H9 (cell line): ENCODE measurements around the gene CHMP6. TPM values are rescaled to one million over a fixed set of nuclear protein-coding genes. Genes with fewer than 3 reads are reported as not detected.

Experiments
- DNase-seq: peaks from one replicate; pipeline ENCODE4 v3.0.0-alpha.2; 2017
- H2AFZ ChIP-seq: one replicate; pipeline ENCODE4 v1.6.1; 2013; ENCODE audit warnings: mild to moderate bottlenecking, low read length, control low read depth, moderate library complexity
- H2AK5ac ChIP-seq: 2 replicates; pipeline ENCODE4 v1.6.1; 2013; ENCODE audit warnings: low read length, control low read depth, mixed read lengths; ENCODE audit not compliant: insufficient read length
- H2BK120ac ChIP-seq: one replicate; pipeline ENCODE4 v1.6.1; 2013; ENCODE audit warnings: low read depth, mild to moderate bottlenecking, low read length, control low read depth, inconsistent platforms; ENCODE audit not compliant: poor library complexity, severe bottlenecking
- H2BK12ac ChIP-seq: 2 replicates; pipeline ENCODE4 v1.6.1; 2013; ENCODE audit warnings: low read length, control low read depth, mixed read lengths, low read depth; ENCODE audit not compliant: insufficient read length
- H2BK15ac ChIP-seq: 2 replicates; pipeline ENCODE4 v1.6.1; 2013; ENCODE audit warnings: low read depth, low read length, control low read depth
- H2BK20ac ChIP-seq: one replicate; pipeline ENCODE4 v1.6.1; 2013; ENCODE audit warnings: low read depth, mild to moderate bottlenecking, low read length, control low read depth, inconsistent platforms; ENCODE audit not compliant: poor library complexity, severe bottlenecking
- H2BK5ac ChIP-seq: 2 replicates; pipeline ENCODE4 v1.6.1; 2013; ENCODE audit warnings: low read length, control low read depth, mixed read lengths; ENCODE audit not compliant: insufficient read length
- H3K14ac ChIP-seq: 2 replicates; pipeline ENCODE4 v1.6.1; 2013; ENCODE audit warnings: low read length, control low read depth; ENCODE audit not compliant: insufficient read depth
- H3K18ac ChIP-seq: 2 replicates; pipeline ENCODE4 v1.6.1; 2013; ENCODE audit warnings: low read depth, mild to moderate bottlenecking, mixed read lengths, low read length, control low read depth; ENCODE audit not compliant: insufficient read length
- H3K23ac ChIP-seq: 2 replicates; pipeline ENCODE4 v1.6.1; 2013; ENCODE audit warnings: low read length, control low read depth, mixed read lengths, low read depth; ENCODE audit not compliant: insufficient read length
- H3K23me2 ChIP-seq: 2 replicates; pipeline ENCODE4 v1.6.1; 2013; ENCODE audit warnings: low read depth, mild to moderate bottlenecking, mixed read lengths, low read length, control low read depth; ENCODE audit not compliant: insufficient read length, poor library complexity, severe bottlenecking
- H3K27ac ChIP-seq: 2 replicates; pipeline ENCODE4 v1.5.1; 2013; ENCODE audit warnings: low read length, control low read depth, mixed read lengths, low read depth; ENCODE audit not compliant: insufficient read length
- H3K27me3 ChIP-seq: 2 replicates; pipeline ENCODE4 v1.6.1; 2013; ENCODE audit warnings: low read length, control low read depth, inconsistent platforms; ENCODE audit not compliant: insufficient read depth
- H3K4ac ChIP-seq: 2 replicates; pipeline ENCODE4 v1.6.1; 2013; ENCODE audit warnings: low read depth, mild to moderate bottlenecking, control low read depth, inconsistent platforms, low read length, moderate library complexity
- H3K4me1 ChIP-seq: 2 replicates; pipeline ENCODE4 v1.6.1; 2013; ENCODE audit warnings: low read length, control low read depth, inconsistent platforms; ENCODE audit not compliant: insufficient read depth
- H3K4me2 ChIP-seq: 2 replicates; pipeline ENCODE4 v1.6.1; 2013; ENCODE audit warnings: low read length, control low read depth, mixed read lengths; ENCODE audit not compliant: insufficient read length, insufficient read depth
- H3K56ac ChIP-seq: 2 replicates; pipeline ENCODE4 v1.6.1; 2013; ENCODE audit warnings: low read depth, mild to moderate bottlenecking, mixed read lengths, low read length, control low read depth; ENCODE audit not compliant: insufficient read length
- H3K79me1 ChIP-seq: 2 replicates; pipeline ENCODE4 v1.6.1; 2013; ENCODE audit warnings: low read depth, mild to moderate bottlenecking, moderate library complexity, low read length, control low read depth, inconsistent platforms; ENCODE audit not compliant: insufficient read depth, poor library complexity, severe bottlenecking
- H3K79me2 ChIP-seq: 2 replicates; pipeline ENCODE4 v1.6.1; 2013; ENCODE audit warnings: low read length, control low read depth, inconsistent platforms; ENCODE audit not compliant: insufficient read depth
- H3K9ac ChIP-seq: 2 replicates; pipeline ENCODE4 v1.6.1; 2013; ENCODE audit warnings: low read length, control low read depth, mixed read lengths; ENCODE audit not compliant: insufficient read length; ENCODE audit errors: extremely low read depth
- H3K9me3 ChIP-seq: one replicate; pipeline ENCODE4 v1.6.1; 2013; ENCODE audit warnings: low read depth, low read length, inconsistent platforms; ENCODE audit not compliant: control insufficient read depth
- H3T11ph ChIP-seq: one replicate; pipeline ENCODE4 v1.6.1; 2013; ENCODE audit warnings: mild to moderate bottlenecking, low read length, control low read depth, inconsistent platforms
- H4K20me1 ChIP-seq: one replicate; pipeline ENCODE4 v1.6.1; 2013; ENCODE audit not compliant: control insufficient read depth, insufficient read length, insufficient read depth
- H4K5ac ChIP-seq: 2 replicates; pipeline ENCODE4 v1.6.1; 2013; ENCODE audit warnings: low read depth, mild to moderate bottlenecking, mixed read lengths, low read length, control low read depth; ENCODE audit not compliant: insufficient read length
- H4K8ac ChIP-seq: replicated peaks from 2 replicates; pipeline ENCODE4 v1.6.1; 2013; ENCODE audit warnings: low read length, control low read depth, mixed read lengths, low read depth; ENCODE audit not compliant: insufficient read length
- H4K91ac ChIP-seq: 2 replicates; pipeline ENCODE4 v1.6.1; 2013; ENCODE audit warnings: low read depth, mild to moderate bottlenecking, moderate library complexity, mixed read lengths, low read length, control low read depth; ENCODE audit not compliant: insufficient read length
- H3K27ac Mint-ChIP-seq, 3 experiments: 2 replicates in 2 of 3; 3 replicates in 1 of 3; pipeline ENCODE4 v1.8.0; 2020 to 2021; ENCODE audit warnings: mixed read lengths in 3 of 3, mild to moderate bottlenecking in 1 of 3, moderate library complexity in 1 of 3
- H3K27me3 Mint-ChIP-seq: 2 replicates; pipeline ENCODE4 v1.8.0; 2021; ENCODE audit warnings: low read depth, mild to moderate bottlenecking, moderate library complexity, mixed read lengths
- H3K36me3 Mint-ChIP-seq, 3 experiments: 2 replicates in 2 of 3; 3 replicates in 1 of 3; pipeline ENCODE4 v1.8.0; 2020 to 2021; ENCODE audit warnings: low read depth in 3 of 3, mixed read lengths in 3 of 3; ENCODE audit not compliant: insufficient read depth in 1 of 3
- H3K4me1 Mint-ChIP-seq, 2 experiments: 2 replicates each; pipeline ENCODE4 v1.8.0; 2020; ENCODE audit warnings: mixed read lengths in 2 of 2
- H3K4me3 Mint-ChIP-seq, 2 experiments: 2 replicates in 1 of 2; 3 replicates in 1 of 2; pipeline ENCODE4 v1.8.0; 2020 to 2021; ENCODE audit warnings: mild to moderate bottlenecking in 2 of 2, mixed read lengths in 2 of 2, moderate library complexity in 1 of 2
- H3K9me3 Mint-ChIP-seq, 2 experiments: 2 replicates in 1 of 2; 3 replicates in 1 of 2; pipeline ENCODE4 v1.8.0; 2020; ENCODE audit warnings: mild to moderate bottlenecking in 2 of 2, mixed read lengths in 2 of 2, moderate library complexity in 1 of 2
- CTCF ChIP-seq: fragments of 200-600 bp; sonication (generic); conservative IDR thresholded peaks from 3 replicates; pipeline ENCODE4 v1.8.0; 2021; ENCODE audit warnings: antibody characterized with exemption, mild to moderate bottlenecking
- WGBS: extraction: QIAGEN DNeasy Blood & Tissue Kit; methylation state at CpG from one replicate; pipeline ENCODE4 v1.1.7; 2013; ENCODE audit warnings: missing lambda C conversion rate, low lambda C conversion rate, mixed read lengths; ENCODE audit not compliant: insufficient read length; ENCODE audit errors: extremely low coverage; 5-methylcytosine and 5-hydroxymethylcytosine counted together
- total RNA-seq: library from RNA; stranded (reverse); gene quantifications from 2 replicates; pipeline ENCODE4 v1.2.1, GENCODE V29; 2021

Gene CHMP6
- total RNA-seq, 1 experiment from 2014 or later = 23.4 TPM

DNA sequence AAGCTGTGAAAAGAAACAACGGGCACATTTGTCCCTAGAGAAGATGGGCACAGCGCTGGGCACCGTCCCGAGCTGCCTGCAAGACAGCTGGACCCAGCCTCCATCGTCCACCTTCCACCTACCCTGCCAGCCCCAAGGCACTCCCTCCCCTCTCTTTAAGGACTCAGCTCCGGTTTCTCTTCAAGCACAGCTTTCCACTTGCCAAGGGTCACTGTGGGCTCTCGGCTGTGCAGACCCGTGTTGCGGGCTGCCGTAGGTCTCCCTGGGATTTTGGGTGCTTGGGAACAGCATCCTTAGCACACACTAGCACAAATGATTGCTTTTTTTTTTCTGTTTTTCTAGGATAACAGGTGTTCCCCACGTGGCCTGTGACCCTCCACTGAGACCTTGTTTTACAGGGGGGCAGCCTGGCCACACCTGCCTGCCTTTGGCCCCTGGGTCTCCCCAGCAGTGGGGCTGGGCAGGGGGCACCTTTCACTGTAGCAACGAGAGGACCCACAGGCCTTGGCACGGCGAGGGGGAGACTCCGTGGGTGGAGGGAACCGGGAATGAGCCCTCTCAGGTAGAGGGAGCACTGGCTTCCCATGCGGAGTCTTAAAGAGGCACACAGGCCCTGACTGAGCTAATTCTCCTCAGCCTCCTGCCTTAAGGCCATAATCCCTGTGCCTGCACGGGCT, 1.4 kb downstream of the CHMP6 start:
- DNase-seq = no peak
- WGBS = no CpG with 5 or more reads among the region's 18 CpGs
- Mint-ChIP-seq H3K9me3 (no peaks in the 10 kb centered on the region), H3K27me3 (peaks cover 31% of the 10 kb centered on the region), H3K4me1 (peaks cover 8 to 14% of the 10 kb centered on the region in 2 experiments), H3K27ac (no peak overlapping the region), H3K36me3 (peaks cover 5 to 18% (median 15%) of the 10 kb centered on the region in 3 experiments; a peak in 6 of 7 replicates), H3K4me3 (peak overlapping the region; percentile 64 to 78)
- H3T11ph ChIP-seq = no peak overlapping the region
- H3K23ac ChIP-seq = no peak overlapping the region
- no peak overlapping the region; the same call in 1 of the 2 replicates for H3K14ac ChIP-seq
- H3K79me2 ChIP-seq = no peaks in the 10 kb centered on the region
- H2BK12ac ChIP-seq = no peak overlapping the region
- H4K91ac ChIP-seq = no peak overlapping the region
- H3K23me2 ChIP-seq = peaks cover 10% of the 10 kb centered on the region
- H2AK5ac ChIP-seq = no peak overlapping the region
- H3K4ac ChIP-seq = no peak overlapping the region
- H4K5ac ChIP-seq = no peak overlapping the region
- peak overlapping the region; percentile 47 for H3K4me2 ChIP-seq
- no peak overlapping the region for H2BK120ac ChIP-seq
- no peaks in the 10 kb centered on the region for H4K20me1 ChIP-seq
- H3K79me1 ChIP-seq = no peaks in the 10 kb centered on the region
- no peak overlapping the region for H4K8ac ChIP-seq
- no peak overlapping the region for H2BK20ac ChIP-seq
- no peaks in the 10 kb centered on the region for H3K27me3 ChIP-seq
- no peak overlapping the region for H3K56ac ChIP-seq
- no peak overlapping the region for H3K18ac ChIP-seq
- no peak overlapping the region for H2AFZ ChIP-seq
- H3K27ac ChIP-seq = no peak overlapping the region
- no peak overlapping the region for H2BK15ac ChIP-seq
- no peaks in the 10 kb centered on the region for H3K9me3 ChIP-seq
- TF ChIP-seq CTCF = no peak
- peak overlapping the region; percentile 10 for H3K9ac ChIP-seq
- no peaks in the 10 kb centered on the region for H3K4me1 ChIP-seq
- H2BK5ac ChIP-seq = no peak overlapping the region
